GM12878 (cell line): Measurements from ENCODE around the gene SOBP. TPM values are rescaled to one million over a fixed set of nuclear protein-coding genes. Genes with fewer than 3 reads are reported as not detected.

Experiments used
- ATAC-seq: fragments of 200-7000 bp; cut with Tn5 transposase; 3 replicates; pipeline ENCODE4 v1.9.1; 2020; ENCODE audit warnings: mild to moderate bottlenecking, moderate library complexity
- BruUV-seq: library from RNA; stranded (reverse); fragments of 400-500 nt; replicated peaks from 2 replicates; lab custom pipeline; 2021; lab: Mats Ljungman, UMichigan
- CTCF ChIA-PET: fragments of 300-600 bp; sonication (Branson Sonifier 250); formaldehyde crosslinking; extraction: SDS; loops from one replicate; lab custom pipeline; 2021; ENCODE audit warnings: inconsistent platforms; lab: Yijun Ruan, JAX
- POLR2A ChIA-PET: fragments of 350-600 bp; formaldehyde crosslinking; extraction: SDS; loops from one replicate; lab custom pipeline; 2021; ENCODE audit warnings: inconsistent platforms; lab: Charles Lee
- RAD21 ChIA-PET: fragments of 300-600 bp; sonication (Branson Sonifier 250); formaldehyde crosslinking; loops from one replicate; lab custom pipeline; 2023; ENCODE audit warnings: antibody characterized with exemption; ENCODE audit not compliant: unreplicated experiment; lab: Charles Lee
- SMC1A ChIA-PET: fragments of 300-600 bp; sonication (Branson Sonifier 250); formaldehyde crosslinking; loops from one replicate; lab custom pipeline; 2023; ENCODE audit not compliant: unreplicated experiment, uncharacterized antibody; lab: Charles Lee
- DNase-seq: peaks from one replicate; pipeline ENCODE4 v3.0.0-alpha.2; 2011; ENCODE audit warnings: low read depth, low spot score
- FAIRE-seq: peaks from 3 replicates; lab custom pipeline; 2011; peaks lifted over from hg19 to GRCh38; lab: Jason Lieb, UNC
- H2AFZ ChIP-seq: 2 replicates; pipeline ENCODE4 v1.6.0; 2011; ENCODE audit warnings: low read depth, low read length, control low read depth; ENCODE audit not compliant: control insufficient read depth
- H3K27ac ChIP-seq: 2 replicates; pipeline ENCODE4 v1.5.1; 2011; ENCODE audit warnings: control low read depth; ENCODE audit not compliant: control insufficient read depth, insufficient read depth
- H3K27me3 ChIP-seq, 2 experiments: replicated peaks in 1 of 2; 2 replicates each; pipeline versions ENCODE4 v1.6.0 to v1.6.1; 2011; ENCODE audit warnings: low read length in 1 of 2; ENCODE audit not compliant: control insufficient read depth in 2 of 2, insufficient read depth in 2 of 2
- H3K36me3 ChIP-seq, 2 experiments: 2 replicates each; pipeline ENCODE4 v1.5.1; 2011; ENCODE audit warnings: low read length in 1 of 2; ENCODE audit not compliant: control insufficient read depth in 2 of 2, insufficient read depth in 2 of 2
- H3K4me1 ChIP-seq: 2 replicates; pipeline ENCODE4 v1.6.1; 2011; ENCODE audit warnings: mild to moderate bottlenecking, low read length, moderate library complexity, mixed read lengths; ENCODE audit not compliant: control insufficient read depth, insufficient read depth
- H3K4me2 ChIP-seq: 2 replicates; pipeline ENCODE4 v1.6.0; 2011; ENCODE audit warnings: control low read depth; ENCODE audit not compliant: control insufficient read depth, insufficient read depth
- H3K4me3 ChIP-seq: fragments of 200-600 bp; sonication (generic); 2 replicates; pipeline ENCODE4 v1.5.1; 2016
- H3K79me2 ChIP-seq: 2 replicates; pipeline ENCODE4 v1.6.0; 2011; ENCODE audit warnings: low read length; ENCODE audit not compliant: control insufficient read depth, insufficient read depth
- H3K9ac ChIP-seq: 2 replicates; pipeline ENCODE4 v1.8.0; 2011; ENCODE audit warnings: low read length, control low read depth, mixed read lengths; ENCODE audit not compliant: control insufficient read depth, insufficient read depth
- H3K9me3 ChIP-seq: replicated peaks from 3 replicates; pipeline ENCODE4 v1.5.1; 2011; ENCODE audit warnings: mild to moderate bottlenecking, low read length; ENCODE audit not compliant: control insufficient read depth, insufficient read depth
- H4K20me1 ChIP-seq: 2 replicates; pipeline ENCODE4 v1.6.0; 2011; ENCODE audit not compliant: control insufficient read depth, insufficient read depth
- CEBPB ChIP-seq, 2 experiments: fragments of 150-350 bp in 1 of 2; IDR thresholded peaks; 2 replicates each; pipeline ENCODE4 v1.6.1; 2012 to 2014; ENCODE audit warnings: low read depth in 2 of 2, low read length in 2 of 2, borderline replicate concordance in 1 of 2, inconsistent platforms in 1 of 2
- ETV6 ChIP-seq, 2 experiments: fragments of 450-650 bp in 1 of 2; IDR thresholded peaks in 1 of 2; conservative IDR thresholded peaks in 1 of 2; 2 replicates each; pipeline ENCODE4 v1.6.1; 2014; ENCODE audit warnings: antibody characterized with exemption in 1 of 2, borderline replicate concordance in 1 of 2, low read depth in 1 of 2, mild to moderate bottlenecking in 1 of 2, moderate library complexity in 1 of 2
- HDAC6 ChIP-seq: fragments of 200-600 bp; sonication (generic); IDR thresholded peaks from one replicate; pipeline ENCODE4 v1.8.0; 2017; ENCODE audit warnings: antibody characterized with exemption; ENCODE audit not compliant: unreplicated experiment
- HDGF ChIP-seq: fragments of 450-650 bp; IDR thresholded peaks from 2 replicates; pipeline ENCODE4 v1.6.1; 2016; ENCODE audit warnings: antibody characterized with exemption
- MYC ChIP-seq: IDR thresholded peaks from 2 replicates; pipeline ENCODE4 v1.6.1; 2011; ENCODE audit warnings: mild to moderate bottlenecking, low read length, moderate library complexity, inconsistent platforms; ENCODE audit not compliant: insufficient read depth, insufficient replicate concordance, insufficient read length, severe bottlenecking
- NR2C1 ChIP-seq: fragments of 450-650 bp; IDR thresholded peaks from 2 replicates; pipeline ENCODE4 v1.6.1; 2017; ENCODE audit warnings: antibody characterized with exemption, mild to moderate bottlenecking, moderate library complexity
- POLR2AphosphoS2 ChIP-seq: IDR thresholded peaks from 2 replicates; pipeline ENCODE4 v1.6.1; 2011; ENCODE audit warnings: low read depth, mild to moderate bottlenecking, low read length, improper control_type of control experiment, moderate library complexity
- TCF12 ChIP-seq: IDR thresholded peaks from 2 replicates; pipeline ENCODE4 v1.6.1; 2011; ENCODE audit warnings: low read depth, mild to moderate bottlenecking, low read length
- ZBED1 ChIP-seq: IDR thresholded peaks from 2 replicates; pipeline ENCODE4 v1.6.1; 2016; ENCODE audit warnings: borderline replicate concordance
- WGBS: methylation state at CpG from one replicate; pipeline ENCODE4 v1.1.6; 2016; ENCODE audit warnings: low lambda C conversion rate; ENCODE audit not compliant: insufficient replicate concordance, insufficient coverage; ENCODE audit errors: missing lambda C conversion rate; 5-methylcytosine and 5-hydroxymethylcytosine counted together
- in situ Hi-C: fragments of 300-500 bp; cut with MboI; formaldehyde crosslinking; loops from 9 replicates; pipeline ENCODE4 v1.14.3; 2018; ENCODE audit warnings: mixed read lengths
- intact Hi-C: fragments of 100-400 bp; cut with micrococcal nuclease; formaldehyde crosslinking; loops from one replicate; pipeline ENCODE4 v1.14.2; 2022; ENCODE audit not compliant: unreplicated experiment
- polyA plus RNA-seq, 11 experiments: library from polyadenylated mRNA; depleted of rRNA in 4 of 11; unstranded in 6 of 11; stranded (reverse) in 5 of 11; fragments of >200 nt; fragmentation: Nextera tagmentation in 4 of 11; fragmentation: Illumina TruSeq in 1 of 11; extraction: Ambion mirVana in 4 of 11; extraction: Trizol in 1 of 11; gene quantifications; 1 replicate in 1 of 11; 2 replicates in 10 of 11; pipeline versions ENCODE4 v1.2.1 to v1.2.3, GENCODE V29; 2011 to 2016; ENCODE audit warnings: inconsistent platforms in 2 of 11, missing spikeins in 2 of 11, low read depth in 1 of 11
- total RNA-seq, 4 experiments: library from RNA; depleted of rRNA in 3 of 4; stranded (reverse); fragments of >200 nt in 3 of 4; fragmentation: Illumina TruSeq in 1 of 4; extraction: Trizol in 1 of 4; gene quantifications; 2 replicates each; pipeline versions ENCODE4 v1.2.1 to v1.2.3, GENCODE V29; 2013 to 2021
- TF ChIP-seq, protein P1 (sequence below): fragments of 450-650 bp; IDR thresholded peaks from 2 replicates; pipeline ENCODE4 v1.6.1; 2018; ENCODE audit warnings: borderline replicate concordance, mild to moderate bottlenecking; ENCODE audit not compliant: partially characterized antibody
- TF ChIP-seq, protein P2 (sequence below): IDR thresholded peaks from 2 replicates; pipeline ENCODE4 v1.6.1; 2011; ENCODE audit warnings: low read depth, low read length, improper control_type of control experiment, borderline replicate concordance
- TF ChIP-seq, protein P3 (sequence below): fragments of 450-650 bp; formaldehyde crosslinking; IDR thresholded peaks from 2 replicates; pipeline ENCODE4 v1.4.0; 2022; ENCODE audit warnings: mild to moderate bottlenecking, moderate library complexity
- TF ChIP-seq, protein P4 (sequence below): fragments of 450-650 bp; IDR thresholded peaks from 2 replicates; pipeline ENCODE4 v1.6.1; 2017; ENCODE audit warnings: low read depth, mild to moderate bottlenecking, moderate library complexity

Gene SOBP
- total and polyA plus RNA-seq, 10 of the 15 experiments (the other 5 are each of a cell fraction or from before 2014, with no cell fraction given) = 0.49 to 1.9 (median 0.78) TPM

DNA sequence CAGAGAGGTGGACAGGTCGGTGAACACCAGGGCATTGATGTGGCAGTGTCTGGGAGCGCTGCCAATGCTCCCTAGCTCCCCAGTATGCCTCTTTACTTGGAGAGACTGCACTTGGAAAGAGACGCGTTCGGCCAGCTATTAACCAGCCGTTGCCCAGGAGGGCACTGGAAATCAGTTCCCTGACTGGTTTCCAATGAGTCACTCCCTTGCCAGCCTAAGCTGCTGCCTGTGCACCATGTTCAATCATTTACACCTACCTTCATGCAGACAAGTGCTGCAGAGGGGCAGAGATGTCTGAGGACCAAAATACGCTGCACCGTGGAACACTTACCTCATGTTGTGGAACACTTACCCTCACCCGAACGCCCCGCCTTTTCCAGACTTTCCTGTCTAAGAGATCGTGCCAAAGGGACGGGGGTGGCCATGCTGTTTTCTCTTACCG is 151.6 kb downstream of the SOBP start:
- no peak for DNase-seq
- BruUV-seq = no TSS peak
- no peak overlapping the region for H3K4me3 ChIP-seq
- intact Hi-C loops = no loop called here
- no peaks in the 10 kb centered on the region for H3K36me3 ChIP-seq
- CTCF ChIA-PET = interaction anchor here (0.6 to 0.8 kb wide), 2 partner anchors 10 to 19 kb away, joined by 3 read pairs; no protein-coding TSS in a partner anchor
- H3K4me1 ChIP-seq = peaks cover 11% of the 10 kb centered on the region
- FAIRE-seq = no peak
- H3K27ac ChIP-seq = no peak overlapping the region
- no peak overlapping the region for H3K4me2 ChIP-seq
- no peak overlapping the region for H2AFZ ChIP-seq
- H3K27me3 ChIP-seq = no peaks in the 10 kb centered on the region; a peak in 1 of 4 replicates
- no peaks in the 10 kb centered on the region for H3K9me3 ChIP-seq
- ATAC-seq = no peak
- H4K20me1 ChIP-seq = no peaks in the 10 kb centered on the region
- SMC1A ChIA-PET = interaction anchor here (0.9 to 3.3 kb wide), 5 partner anchors 11 to 318 kb away, joined by 3 to 16 read pairs (median 4); no protein-coding TSS in a partner anchor
- no peaks in the 10 kb centered on the region for H3K79me2 ChIP-seq
- H3K9ac ChIP-seq = no peak overlapping the region
- WGBS = 67% methylated on average over 14 of the region's 14 CpGs
- POLR2A ChIA-PET = no interaction called here
- RAD21 ChIA-PET = interaction anchor here (1.0 to 1.3 kb wide), 2 partner anchors 23 to 28 kb away, joined by 3 to 5 read pairs; no protein-coding TSS in a partner anchor
- in situ Hi-C loops = no loop called here
- TF ChIP-seq, protein P1, sequence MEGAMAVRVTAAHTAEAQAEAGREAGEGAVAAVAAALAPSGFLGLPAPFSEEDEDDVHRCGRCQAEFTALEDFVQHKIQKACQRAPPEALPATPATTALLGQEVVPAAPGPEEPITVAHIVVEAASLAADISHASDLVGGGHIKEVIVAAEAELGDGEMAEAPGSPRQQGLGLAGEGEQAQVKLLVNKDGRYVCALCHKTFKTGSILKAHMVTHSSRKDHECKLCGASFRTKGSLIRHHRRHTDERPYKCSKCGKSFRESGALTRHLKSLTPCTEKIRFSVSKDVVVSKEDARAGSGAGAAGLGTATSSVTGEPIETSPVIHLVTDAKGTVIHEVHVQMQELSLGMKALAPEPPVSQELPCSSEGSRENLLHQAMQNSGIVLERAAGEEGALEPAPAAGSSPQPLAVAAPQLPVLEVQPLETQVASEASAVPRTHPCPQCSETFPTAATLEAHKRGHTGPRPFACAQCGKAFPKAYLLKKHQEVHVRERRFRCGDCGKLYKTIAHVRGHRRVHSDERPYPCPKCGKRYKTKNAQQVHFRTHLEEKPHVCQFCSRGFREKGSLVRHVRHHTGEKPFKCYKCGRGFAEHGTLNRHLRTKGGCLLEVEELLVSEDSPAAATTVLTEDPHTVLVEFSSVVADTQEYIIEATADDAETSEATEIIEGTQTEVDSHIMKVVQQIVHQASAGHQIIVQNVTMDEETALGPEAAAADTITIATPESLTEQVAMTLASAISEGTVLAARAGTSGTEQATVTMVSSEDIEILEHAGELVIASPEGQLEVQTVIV = no peak
- TF ChIP-seq, protein P2, sequence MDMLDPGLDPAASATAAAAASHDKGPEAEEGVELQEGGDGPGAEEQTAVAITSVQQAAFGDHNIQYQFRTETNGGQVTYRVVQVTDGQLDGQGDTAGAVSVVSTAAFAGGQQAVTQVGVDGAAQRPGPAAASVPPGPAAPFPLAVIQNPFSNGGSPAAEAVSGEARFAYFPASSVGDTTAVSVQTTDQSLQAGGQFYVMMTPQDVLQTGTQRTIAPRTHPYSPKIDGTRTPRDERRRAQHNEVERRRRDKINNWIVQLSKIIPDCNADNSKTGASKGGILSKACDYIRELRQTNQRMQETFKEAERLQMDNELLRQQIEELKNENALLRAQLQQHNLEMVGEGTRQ = no peak
- TF ChIP-seq NR2C1 (no peak), MYC (no peak), ETV6 (conservative IDR thresholded peaks at IDR 0.05 in 1 of 2, IDR thresholded peaks at IDR 0.05 in 1 of 2; ENCODE audit: borderline replicate concordance in 1 of 2, low read depth in 1 of 2) (no peak), HDGF (no peak), POLR2AphosphoS2 (no peak), ZBED1 (no peak), CEBPB (IDR thresholded peaks at IDR 0.05; ENCODE audit: borderline replicate concordance in 1 of 2, low read depth in 2 of 2, low read length in 2 of 2) (no peak), HDAC6 (no peak), TCF12 (no peak)
- TF ChIP-seq, protein P3, sequence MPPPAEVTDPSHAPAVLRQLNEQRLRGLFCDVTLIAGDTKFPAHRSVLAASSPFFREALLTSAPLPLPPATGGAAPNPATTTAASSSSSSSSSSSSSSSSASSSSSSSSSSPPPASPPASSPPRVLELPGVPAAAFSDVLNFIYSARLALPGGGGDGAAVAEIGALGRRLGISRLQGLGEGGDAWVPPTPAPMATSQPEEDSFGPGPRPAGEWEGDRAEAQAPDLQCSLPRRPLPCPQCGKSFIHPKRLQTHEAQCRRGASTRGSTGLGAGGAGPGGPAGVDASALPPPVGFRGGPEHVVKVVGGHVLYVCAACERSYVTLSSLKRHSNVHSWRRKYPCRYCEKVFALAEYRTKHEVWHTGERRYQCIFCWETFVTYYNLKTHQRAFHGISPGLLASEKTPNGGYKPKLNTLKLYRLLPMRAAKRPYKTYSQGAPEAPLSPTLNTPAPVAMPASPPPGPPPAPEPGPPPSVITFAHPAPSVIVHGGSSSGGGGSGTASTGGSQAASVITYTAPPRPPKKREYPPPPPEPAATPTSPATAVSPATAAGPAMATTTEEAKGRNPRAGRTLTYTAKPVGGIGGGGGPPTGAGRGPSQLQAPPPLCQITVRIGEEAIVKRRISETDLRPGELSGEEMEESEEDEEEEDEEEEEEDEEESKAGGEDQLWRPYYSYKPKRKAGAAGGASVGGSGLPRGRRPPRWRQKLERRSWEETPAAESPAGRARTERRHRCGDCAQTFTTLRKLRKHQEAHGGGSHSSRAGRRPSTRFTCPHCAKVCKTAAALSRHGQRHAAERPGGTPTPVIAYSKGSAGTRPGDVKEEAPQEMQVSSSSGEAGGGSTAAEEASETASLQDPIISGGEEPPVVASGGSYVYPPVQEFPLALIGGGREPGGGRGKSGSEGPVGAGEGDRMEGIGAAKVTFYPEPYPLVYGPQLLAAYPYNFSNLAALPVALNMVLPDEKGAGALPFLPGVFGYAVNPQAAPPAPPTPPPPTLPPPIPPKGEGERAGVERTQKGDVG (CRISPR knock-in tag) = no peak
- TF ChIP-seq, protein P4, sequence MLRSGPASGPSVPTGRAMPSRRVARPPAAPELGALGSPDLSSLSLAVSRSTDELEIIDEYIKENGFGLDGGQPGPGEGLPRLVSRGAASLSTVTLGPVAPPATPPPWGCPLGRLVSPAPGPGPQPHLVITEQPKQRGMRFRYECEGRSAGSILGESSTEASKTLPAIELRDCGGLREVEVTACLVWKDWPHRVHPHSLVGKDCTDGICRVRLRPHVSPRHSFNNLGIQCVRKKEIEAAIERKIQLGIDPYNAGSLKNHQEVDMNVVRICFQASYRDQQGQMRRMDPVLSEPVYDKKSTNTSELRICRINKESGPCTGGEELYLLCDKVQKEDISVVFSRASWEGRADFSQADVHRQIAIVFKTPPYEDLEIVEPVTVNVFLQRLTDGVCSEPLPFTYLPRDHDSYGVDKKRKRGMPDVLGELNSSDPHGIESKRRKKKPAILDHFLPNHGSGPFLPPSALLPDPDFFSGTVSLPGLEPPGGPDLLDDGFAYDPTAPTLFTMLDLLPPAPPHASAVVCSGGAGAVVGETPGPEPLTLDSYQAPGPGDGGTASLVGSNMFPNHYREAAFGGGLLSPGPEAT = no peak
